GM12872 (cell line): ENCODE results near the gene KLHL6.

Experiments used
- CTCF ChIP-seq: IDR thresholded peaks from 3 replicates; pipeline ENCODE4 v1.5.1; 2011; ENCODE audit warnings: low read depth, mild to moderate bottlenecking, low read length, moderate library complexity; ENCODE audit not compliant: insufficient read depth

Gene KLHL6

GRCh38 chr3:183490211-183490601, 65.3 kb downstream of the KLHL6 start:
- TF ChIP-seq CTCF: no peak

GRCh38 chr3:183489455-183490210, 65.9 kb downstream of the KLHL6 start:
- TF ChIP-seq CTCF: no peak

- no peak for TF ChIP-seq CTCF
These were observed 67.2 kb downstream of the KLHL6 start for GRCh38 chr3:183488343-183488742.

GRCh38 chr3:183487896-183488295, 67.6 kb downstream of the KLHL6 start:
- no peak for TF ChIP-seq CTCF

GRCh38 chr3:183487016-183487415, 68.5 kb downstream of the KLHL6 start:
- TF ChIP-seq CTCF: no peak

- TF ChIP-seq CTCF: no peak
These were observed 69.0 kb downstream of the KLHL6 start for GRCh38 chr3:183486472-183486871.

GRCh38 chr3:183485585-183485984, 69.9 kb downstream of the KLHL6 start:
- no peak for TF ChIP-seq CTCF
